Measurements from ENCODE around the gene MAP1LC3A.
A peak's percentile ranks its signal among the peaks of the same experiment; 100 is the strongest.

The MAP1LC3A gene

GRCh38 chr20:34529742-34530141 lies 28.8 kb upstream of the MAP1LC3A start:
- no peak for DNase-seq (ENCODE audit: low read depth in 2 of 2)

- DNase-seq (ENCODE audit: low read depth in 2 of 2): no peak
Measured at GRCh38 chr20:34530342-34530741, 28.2 kb upstream of the MAP1LC3A start.

- DNase-seq (ENCODE audit: low read depth in 2 of 2): no peak
Measured at GRCh38 chr20:34531608-34532265, 26.8 kb upstream of the MAP1LC3A start.

- no peak for DNase-seq (ENCODE audit: low read depth in 2 of 2)
Measured at GRCh38 chr20:34532320-34532719, 26.2 kb upstream of the MAP1LC3A start.

- DNase-seq (ENCODE audit: low read depth in 2 of 2): no peak
Measured at GRCh38 chr20:34532756-34533155, 25.8 kb upstream of the MAP1LC3A start.

- DNase-seq (ENCODE audit: low read depth in 2 of 2): no peak
Measured at GRCh38 chr20:34534391-34535165, 23.9 kb upstream of the MAP1LC3A start.

- no peak for DNase-seq (ENCODE audit: low read depth in 2 of 2)
Measured at GRCh38 chr20:34535301-34535840, 23.1 kb upstream of the MAP1LC3A start.

GRCh38 chr20:34535857-34536256 lies 22.7 kb upstream of the MAP1LC3A start:
- DNase-seq (ENCODE audit: low read depth in 2 of 2): no peak

GRCh38 chr20:34536798-34537394 lies 21.6 kb upstream of the MAP1LC3A start:
- DNase-seq (ENCODE audit: low read depth in 2 of 2): peak in 1 of 2 donors; percentile 33

GRCh38 chr20:34537651-34538050 lies 20.9 kb upstream of the MAP1LC3A start:
- DNase-seq (ENCODE audit: low read depth in 2 of 2): no peak

GRCh38 chr20:34538671-34539123 lies 19.8 kb upstream of the MAP1LC3A start:
- DNase-seq (ENCODE audit: low read depth in 2 of 2): peak in 1 of 2 donors; percentile 50

- no peak for DNase-seq (ENCODE audit: low read depth in 2 of 2)
Measured at GRCh38 chr20:34539756-34540155, 18.8 kb upstream of the MAP1LC3A start.

GRCh38 chr20:34540596-34541263 lies 17.8 kb upstream of the MAP1LC3A start:
- DNase-seq (ENCODE audit: low read depth in 2 of 2): no peak

GRCh38 chr20:34541264-34541901 lies 17.1 kb upstream of the MAP1LC3A start:
- DNase-seq (ENCODE audit: low read depth in 2 of 2): no peak

GRCh38 chr20:34541917-34542316 lies 16.6 kb upstream of the MAP1LC3A start:
- no peak for DNase-seq (ENCODE audit: low read depth in 2 of 2)

GRCh38 chr20:34542439-34542838 lies 16.1 kb upstream of the MAP1LC3A start:
- no peak for DNase-seq (ENCODE audit: low read depth in 2 of 2)

- DNase-seq (ENCODE audit: low read depth in 2 of 2): no peak
Measured at GRCh38 chr20:34543463-34544056, 15.0 kb upstream of the MAP1LC3A start.

GRCh38 chr20:34544109-34544796 lies 14.3 kb upstream of the MAP1LC3A start:
- DNase-seq (ENCODE audit: low read depth in 2 of 2): no peak

GRCh38 chr20:34546751-34547181 lies 11.8 kb upstream of the MAP1LC3A start:
- DNase-seq (ENCODE audit: low read depth in 2 of 2): no peak

GRCh38 chr20:34547844-34548613 lies 10.5 kb upstream of the MAP1LC3A start:
- DNase-seq (ENCODE audit: low read depth in 2 of 2): no peak

Data from stimulated activated CD4-positive, alpha-beta T cell treated with anti-CD3 and anti-CD28 coated beads, Interleukin-15, amount 100 ng/mL, for 48 hours (primary cell).